HG02759 (cell line): ENCODE data around the gene ZC3H13.

ENCODE experiments used
- ATAC-seq: cut with Tn5 transposase; IDR thresholded peaks from one replicate; pipeline ENCODE4 v1.9.1; 2021; ENCODE audit warnings: mild to moderate bottlenecking, moderate library complexity; ENCODE audit not compliant: unreplicated experiment

Gene ZC3H13

GRCh38 chr13:46062185-46062584 lies 9.6 kb upstream of the ZC3H13 start:
- no peak for ATAC-seq

GRCh38 chr13:46059405-46059804 lies 6.9 kb upstream of the ZC3H13 start:
- ATAC-seq, result no peak

GRCh38 chr13:46058268-46058667 lies 5.7 kb upstream of the ZC3H13 start:
- no peak for ATAC-seq

- ATAC-seq, result no peak
Measured at GRCh38 chr13:46057256-46058015, 4.9 kb upstream of the ZC3H13 start.

GRCh38 chr13:46053162-46054012 lies 841 bp upstream of the ZC3H13 start:
- ATAC-seq, result no peak

- peak; percentile 3 for ATAC-seq
Measured at GRCh38 chr13:46051968-46052318, 603 bp downstream of the ZC3H13 start.

- no peak for ATAC-seq
Measured at GRCh38 chr13:46050771-46051170, 1.8 kb downstream of the ZC3H13 start.

GRCh38 chr13:46045424-46045823 lies 7.1 kb downstream of the ZC3H13 start:
- no peak for ATAC-seq

GRCh38 chr13:46043647-46044046 lies 8.9 kb downstream of the ZC3H13 start:
- no peak for ATAC-seq

GRCh38 chr13:46041419-46041839 lies 11.1 kb downstream of the ZC3H13 start:
- ATAC-seq, result no peak

GRCh38 chr13:46040763-46041162 lies 11.8 kb downstream of the ZC3H13 start:
- ATAC-seq, result no peak

- ATAC-seq, result no peak
Measured at GRCh38 chr13:46039411-46040182, 12.9 kb downstream of the ZC3H13 start.

GRCh38 chr13:46038296-46038695 lies 14.2 kb downstream of the ZC3H13 start:
- ATAC-seq, result no peak

- no peak for ATAC-seq
Measured at GRCh38 chr13:46035066-46035465, 17.5 kb downstream of the ZC3H13 start.

- no peak for ATAC-seq
Measured at GRCh38 chr13:46032341-46032740, 20.2 kb downstream of the ZC3H13 start.

- no peak for ATAC-seq
Measured at GRCh38 chr13:46031581-46032263, 20.8 kb downstream of the ZC3H13 start.

- ATAC-seq, result no peak
Measured at GRCh38 chr13:46025157-46025556, 27.4 kb downstream of the ZC3H13 start.

GRCh38 chr13:46022481-46022880 lies 30.1 kb downstream of the ZC3H13 start:
- ATAC-seq, result no peak

- ATAC-seq, result no peak
Measured at GRCh38 chr13:46016216-46016615, 36.3 kb downstream of the ZC3H13 start.

- ATAC-seq, result no peak
Measured at GRCh38 chr13:46015366-46015765, 37.2 kb downstream of the ZC3H13 start.

- ATAC-seq, result no peak
Measured at GRCh38 chr13:46012404-46012803, 40.1 kb downstream of the ZC3H13 start.
